ENCODE results near the gene PHKA2.
A peak's percentile ranks its signal among the peaks of the same experiment; 100 is the strongest.

Gene PHKA2

DNA sequence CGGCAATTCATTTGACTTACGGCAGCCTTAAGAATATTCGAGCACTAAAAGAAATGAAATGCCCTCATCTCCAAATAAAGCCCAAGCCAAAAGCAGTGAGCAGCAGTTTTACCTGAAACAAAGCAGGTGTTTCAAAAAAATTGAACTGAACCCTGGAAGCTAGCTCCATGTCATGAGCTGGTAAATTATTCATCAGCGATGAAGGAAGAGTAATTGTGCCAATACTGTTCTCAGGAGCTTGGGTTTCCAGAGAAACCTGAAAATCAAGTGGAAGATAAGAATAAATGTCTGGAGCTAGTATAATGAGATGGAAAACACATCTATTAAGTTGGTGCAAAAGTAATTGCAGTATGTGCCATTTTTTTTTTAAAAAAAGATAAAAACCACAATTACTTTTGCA, 24.0 kb upstream of the PHKA2 start:
- Mint-ChIP-seq H3K27ac (no peak overlapping the region), H3K27me3 (ENCODE audit: low read depth, poor library complexity) (no peaks in the 10 kb centered on the region), H3K4me3 (no peak overlapping the region), H3K9me3 (peaks cover 28% of the 10 kb centered on the region), H3K4me1 (no peaks in the 10 kb centered on the region), H3K36me3 (ENCODE audit: low read depth) (no peaks in the 10 kb centered on the region)
- TF ChIP-seq, protein P1, sequence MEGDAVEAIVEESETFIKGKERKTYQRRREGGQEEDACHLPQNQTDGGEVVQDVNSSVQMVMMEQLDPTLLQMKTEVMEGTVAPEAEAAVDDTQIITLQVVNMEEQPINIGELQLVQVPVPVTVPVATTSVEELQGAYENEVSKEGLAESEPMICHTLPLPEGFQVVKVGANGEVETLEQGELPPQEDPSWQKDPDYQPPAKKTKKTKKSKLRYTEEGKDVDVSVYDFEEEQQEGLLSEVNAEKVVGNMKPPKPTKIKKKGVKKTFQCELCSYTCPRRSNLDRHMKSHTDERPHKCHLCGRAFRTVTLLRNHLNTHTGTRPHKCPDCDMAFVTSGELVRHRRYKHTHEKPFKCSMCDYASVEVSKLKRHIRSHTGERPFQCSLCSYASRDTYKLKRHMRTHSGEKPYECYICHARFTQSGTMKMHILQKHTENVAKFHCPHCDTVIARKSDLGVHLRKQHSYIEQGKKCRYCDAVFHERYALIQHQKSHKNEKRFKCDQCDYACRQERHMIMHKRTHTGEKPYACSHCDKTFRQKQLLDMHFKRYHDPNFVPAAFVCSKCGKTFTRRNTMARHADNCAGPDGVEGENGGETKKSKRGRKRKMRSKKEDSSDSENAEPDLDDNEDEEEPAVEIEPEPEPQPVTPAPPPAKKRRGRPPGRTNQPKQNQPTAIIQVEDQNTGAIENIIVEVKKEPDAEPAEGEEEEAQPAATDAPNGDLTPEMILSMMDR (IDR thresholded peaks at IDR 0.05): no peak
- DNase-seq: no peak

DNA sequence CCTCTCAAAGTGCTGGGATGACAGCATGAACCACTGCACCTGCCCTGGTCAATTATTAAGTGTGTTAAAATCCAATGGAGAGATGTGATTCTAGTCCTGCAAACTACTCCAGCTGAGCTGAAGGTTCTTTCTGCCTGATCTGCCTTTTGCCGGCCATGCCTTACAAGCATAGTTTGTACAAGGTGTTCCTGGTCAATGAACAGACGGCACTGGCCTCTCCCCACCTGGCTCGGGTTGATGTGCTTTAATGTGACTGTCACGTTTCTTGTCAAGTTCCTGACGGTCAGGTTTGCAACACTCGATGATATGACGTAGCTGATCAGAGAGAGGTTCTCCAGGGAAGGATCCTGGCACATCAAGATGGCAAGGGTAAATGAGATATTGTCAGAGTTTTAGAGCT, 23.1 kb upstream of the PHKA2 start:
- no peaks in the 10 kb centered on the region for H3K27me3 Mint-ChIP-seq (ENCODE audit: low read depth, poor library complexity)
- peaks cover 24% of the 10 kb centered on the region for H3K9me3 Mint-ChIP-seq
- no peaks in the 10 kb centered on the region for H3K36me3 Mint-ChIP-seq (ENCODE audit: low read depth)
- TF ChIP-seq, protein P1 (IDR thresholded peaks at IDR 0.05): no peak
- peak overlapping the region; percentile 13 for H3K27ac Mint-ChIP-seq
- H3K4me1 Mint-ChIP-seq: no peaks in the 10 kb centered on the region
- DNase-seq: no peak
- H3K4me3 Mint-ChIP-seq: no peak overlapping the region

DNA sequence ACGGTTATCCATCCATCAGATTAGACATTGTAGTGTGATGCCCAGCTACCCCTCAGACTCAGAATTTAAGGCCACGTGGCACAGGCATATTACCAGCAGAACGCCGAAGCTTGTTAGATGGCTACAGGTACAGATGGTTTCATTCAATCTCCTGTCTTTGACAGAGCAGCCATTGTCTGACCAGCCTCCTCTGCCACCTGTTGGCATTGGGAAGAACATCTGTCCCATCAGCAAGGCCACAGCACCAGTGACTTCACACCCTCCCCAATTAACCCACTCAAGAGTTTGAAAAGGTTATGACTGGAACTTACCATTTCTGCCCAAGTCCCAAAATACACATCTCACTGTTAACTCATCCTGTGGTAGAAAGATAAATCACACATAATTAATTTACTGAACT, 22.0 kb upstream of the PHKA2 start:
- no peaks in the 10 kb centered on the region for H3K36me3 Mint-ChIP-seq (ENCODE audit: low read depth)
- H3K4me1 Mint-ChIP-seq: no peaks in the 10 kb centered on the region
- peaks cover 22% of the 10 kb centered on the region for H3K9me3 Mint-ChIP-seq
- TF ChIP-seq, protein P1 (IDR thresholded peaks at IDR 0.05): no peak
- DNase-seq: no peak
- no peak overlapping the region for H3K4me3 Mint-ChIP-seq
- no peak overlapping the region for H3K27ac Mint-ChIP-seq
- no peaks in the 10 kb centered on the region for H3K27me3 Mint-ChIP-seq (ENCODE audit: low read depth, poor library complexity)

DNA sequence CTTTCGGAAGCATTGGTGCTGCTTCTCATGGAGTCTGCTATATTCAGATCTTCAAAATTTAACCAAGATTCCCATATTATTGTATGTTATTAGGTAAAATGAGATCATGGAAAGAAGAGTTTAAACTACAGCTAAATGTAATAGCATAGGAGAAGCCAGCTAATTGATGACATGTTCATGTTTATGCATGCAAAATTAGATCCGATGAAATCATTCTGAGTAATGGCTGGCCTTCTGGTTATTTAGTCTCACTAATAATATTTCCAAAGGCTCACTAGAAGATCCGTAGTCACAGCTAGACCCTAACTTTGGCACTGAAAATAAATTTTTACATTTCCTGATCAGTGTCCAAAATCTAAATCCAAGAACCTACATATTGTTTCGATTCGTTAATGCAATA, 19.8 kb upstream of the PHKA2 start:
- no peak overlapping the region for H3K27ac Mint-ChIP-seq
- H3K27me3 Mint-ChIP-seq (ENCODE audit: low read depth, poor library complexity): peaks cover 2% of the 10 kb centered on the region
- H3K36me3 Mint-ChIP-seq (ENCODE audit: low read depth): no peaks in the 10 kb centered on the region
- no peak overlapping the region for H3K4me3 Mint-ChIP-seq
- H3K9me3 Mint-ChIP-seq: peaks cover 11% of the 10 kb centered on the region
- TF ChIP-seq, protein P1 (IDR thresholded peaks at IDR 0.05): no peak
- H3K4me1 Mint-ChIP-seq: no peaks in the 10 kb centered on the region
- no peak for DNase-seq

DNA sequence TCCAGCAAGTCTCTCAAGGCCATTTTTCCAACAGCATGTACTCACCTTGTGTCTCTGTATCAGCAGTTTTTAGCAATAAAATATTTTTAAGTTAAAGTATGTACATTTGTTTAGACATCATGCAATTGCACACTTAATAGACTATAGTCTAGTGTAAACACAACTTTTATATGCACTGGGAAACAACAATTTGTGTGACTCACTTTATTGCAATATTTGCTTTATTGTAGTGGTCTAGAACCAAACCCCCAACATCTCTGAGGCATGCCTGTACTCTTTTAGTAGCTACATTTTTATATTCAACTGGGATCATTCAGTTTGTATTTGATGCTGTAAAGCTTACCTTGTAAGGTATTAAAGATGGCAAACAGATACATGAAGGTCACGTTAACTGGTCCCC, 14.7 kb upstream of the PHKA2 start:
- peaks cover 7% of the 10 kb centered on the region for H3K27me3 Mint-ChIP-seq (ENCODE audit: low read depth, poor library complexity)
- H3K36me3 Mint-ChIP-seq (ENCODE audit: low read depth): no peaks in the 10 kb centered on the region
- H3K4me1 Mint-ChIP-seq: no peaks in the 10 kb centered on the region
- no peak overlapping the region for H3K27ac Mint-ChIP-seq
- H3K9me3 Mint-ChIP-seq: peaks cover 14% of the 10 kb centered on the region
- TF ChIP-seq, protein P1 (IDR thresholded peaks at IDR 0.05): no peak
- no peak for DNase-seq
- H3K4me3 Mint-ChIP-seq: no peak overlapping the region

DNA sequence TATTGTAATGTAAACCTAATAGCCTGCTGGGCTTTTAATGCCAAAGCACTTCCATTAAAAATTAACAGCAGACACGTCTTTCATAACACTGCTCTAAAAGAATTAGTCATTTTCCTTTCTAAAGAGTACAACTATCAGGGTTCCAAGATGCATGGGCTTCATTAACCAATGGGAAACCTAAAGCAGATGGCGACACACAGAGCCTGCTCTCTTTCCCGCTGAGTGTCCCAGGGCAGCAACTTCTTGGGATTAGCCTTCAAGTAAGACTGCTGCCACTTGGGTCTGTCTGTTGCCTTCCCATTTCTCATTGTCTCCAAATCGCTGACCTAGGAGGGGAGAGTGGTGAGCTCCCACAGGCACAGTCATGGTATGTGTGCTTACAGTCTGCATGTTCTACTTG, 14.0 kb upstream of the PHKA2 start:
- Mint-ChIP-seq H3K27ac (no peak overlapping the region), H3K27me3 (ENCODE audit: low read depth, poor library complexity) (peaks cover 7% of the 10 kb centered on the region), H3K4me3 (no peak overlapping the region), H3K9me3 (peaks cover 20% of the 10 kb centered on the region), H3K36me3 (ENCODE audit: low read depth) (no peaks in the 10 kb centered on the region), H3K4me1 (no peaks in the 10 kb centered on the region)
- DNase-seq: no peak
- TF ChIP-seq, protein P1 (IDR thresholded peaks at IDR 0.05): no peak

Data from nephron progenitor cell (in vitro differentiated cells).